GM12878 (cell line): ENCODE data around the gene ADAMTS16. TPM values are rescaled to one million over a fixed set of nuclear protein-coding genes. Genes with fewer than 3 reads are reported as not detected.

ENCODE experiments used
- ATAC-seq: fragments of 200-7000 bp; cut with Tn5 transposase; 3 replicates; pipeline ENCODE4 v1.9.1; 2020; ENCODE audit warnings: mild to moderate bottlenecking, moderate library complexity
- BruUV-seq: library from RNA; stranded (reverse); fragments of 400-500 nt; replicated peaks from 2 replicates; lab custom pipeline; 2021; lab: Mats Ljungman, UMichigan
- CTCF ChIA-PET: fragments of 300-600 bp; sonication (Branson Sonifier 250); formaldehyde crosslinking; extraction: SDS; loops from one replicate; lab custom pipeline; 2021; ENCODE audit warnings: inconsistent platforms; lab: Yijun Ruan, JAX
- POLR2A ChIA-PET: fragments of 350-600 bp; formaldehyde crosslinking; extraction: SDS; loops from one replicate; lab custom pipeline; 2021; ENCODE audit warnings: inconsistent platforms; lab: Charles Lee
- RAD21 ChIA-PET: fragments of 300-600 bp; sonication (Branson Sonifier 250); formaldehyde crosslinking; loops from one replicate; lab custom pipeline; 2023; ENCODE audit warnings: antibody characterized with exemption; ENCODE audit not compliant: unreplicated experiment; lab: Charles Lee
- SMC1A ChIA-PET: fragments of 300-600 bp; sonication (Branson Sonifier 250); formaldehyde crosslinking; loops from one replicate; lab custom pipeline; 2023; ENCODE audit not compliant: unreplicated experiment, uncharacterized antibody; lab: Charles Lee
- DNase-seq: peaks from one replicate; pipeline ENCODE4 v3.0.0-alpha.2; 2011; ENCODE audit warnings: low read depth, low spot score
- FAIRE-seq: peaks from 3 replicates; lab custom pipeline; 2011; peaks lifted over from hg19 to GRCh38; lab: Jason Lieb, UNC
- H2AFZ ChIP-seq: 2 replicates; pipeline ENCODE4 v1.6.0; 2011; ENCODE audit warnings: low read depth, low read length, control low read depth; ENCODE audit not compliant: control insufficient read depth
- H3K27ac ChIP-seq: 2 replicates; pipeline ENCODE4 v1.5.1; 2011; ENCODE audit warnings: control low read depth; ENCODE audit not compliant: control insufficient read depth, insufficient read depth
- H3K27me3 ChIP-seq, 2 experiments: replicated peaks in 1 of 2; 2 replicates each; pipeline versions ENCODE4 v1.6.0 to v1.6.1; 2011; ENCODE audit warnings: low read length in 1 of 2; ENCODE audit not compliant: control insufficient read depth in 2 of 2, insufficient read depth in 2 of 2
- H3K36me3 ChIP-seq, 2 experiments: 2 replicates each; pipeline ENCODE4 v1.5.1; 2011; ENCODE audit warnings: low read length in 1 of 2; ENCODE audit not compliant: control insufficient read depth in 2 of 2, insufficient read depth in 2 of 2
- H3K4me1 ChIP-seq: 2 replicates; pipeline ENCODE4 v1.6.1; 2011; ENCODE audit warnings: mild to moderate bottlenecking, low read length, moderate library complexity, mixed read lengths; ENCODE audit not compliant: control insufficient read depth, insufficient read depth
- H3K4me2 ChIP-seq: 2 replicates; pipeline ENCODE4 v1.6.0; 2011; ENCODE audit warnings: control low read depth; ENCODE audit not compliant: control insufficient read depth, insufficient read depth
- H3K4me3 ChIP-seq: fragments of 200-600 bp; sonication (generic); 2 replicates; pipeline ENCODE4 v1.5.1; 2016
- H3K79me2 ChIP-seq: 2 replicates; pipeline ENCODE4 v1.6.0; 2011; ENCODE audit warnings: low read length; ENCODE audit not compliant: control insufficient read depth, insufficient read depth
- H3K9ac ChIP-seq: 2 replicates; pipeline ENCODE4 v1.8.0; 2011; ENCODE audit warnings: low read length, control low read depth, mixed read lengths; ENCODE audit not compliant: control insufficient read depth, insufficient read depth
- H3K9me3 ChIP-seq: replicated peaks from 3 replicates; pipeline ENCODE4 v1.5.1; 2011; ENCODE audit warnings: mild to moderate bottlenecking, low read length; ENCODE audit not compliant: control insufficient read depth, insufficient read depth
- H4K20me1 ChIP-seq: 2 replicates; pipeline ENCODE4 v1.6.0; 2011; ENCODE audit not compliant: control insufficient read depth, insufficient read depth
- EED ChIP-seq: sonication (generic); IDR thresholded peaks from 2 replicates; pipeline ENCODE4 v1.6.1; 2016; ENCODE audit warnings: antibody characterized with exemption, low read depth
- ELK1 ChIP-seq: IDR thresholded peaks from 2 replicates; pipeline ENCODE4 v1.6.1; 2012; ENCODE audit warnings: low read depth, low read length, improper control_type of control experiment
- EP300 ChIP-seq, 2 experiments: fragments of 150-350 bp in 1 of 2; IDR thresholded peaks; 2 replicates each; pipeline ENCODE4 v1.6.1; 2011 to 2012; ENCODE audit warnings: low read depth in 2 of 2, low read length in 2 of 2, borderline replicate concordance in 1 of 2, improper control_type of control experiment in 1 of 2, inconsistent platforms in 1 of 2; ENCODE audit not compliant: control insufficient read depth in 1 of 2
- FOS ChIP-seq: IDR thresholded peaks from 3 replicates; pipeline ENCODE4 v1.6.1; 2011; ENCODE audit warnings: borderline replicate concordance; ENCODE audit not compliant: insufficient read length; ENCODE audit errors: extremely low read depth
- GABPA ChIP-seq: IDR thresholded peaks from 2 replicates; pipeline ENCODE4 v1.6.1; 2014; ENCODE audit warnings: antibody characterized with exemption, low read depth, mild to moderate bottlenecking, inconsistent platforms
- HCFC1 ChIP-seq: fragments of 150-350 bp; IDR thresholded peaks from 2 replicates; pipeline ENCODE4 v1.6.1; 2014; ENCODE audit warnings: low read length
- HSF1 ChIP-seq: fragments of 150-350 bp; IDR thresholded peaks from 2 replicates; pipeline ENCODE4 v1.6.1; 2014; ENCODE audit warnings: mild to moderate bottlenecking, low read depth, low read length
- KDM1A ChIP-seq: fragments of 200-600 bp; sonication (generic); IDR thresholded peaks from 2 replicates; pipeline ENCODE4 v1.6.1; 2016; ENCODE audit warnings: borderline replicate concordance
- MAX ChIP-seq: IDR thresholded peaks from 2 replicates; pipeline ENCODE4 v1.6.1; 2012; ENCODE audit warnings: low read depth, low read length, improper control_type of control experiment
- NFYA ChIP-seq: IDR thresholded peaks from 2 replicates; pipeline ENCODE4 v1.6.1; 2011; ENCODE audit warnings: low read depth, mild to moderate bottlenecking, low read length, improper control_type of control experiment, borderline replicate concordance
- POU2F2 ChIP-seq: IDR thresholded peaks from 3 replicates; pipeline ENCODE4 v1.6.1; 2011; ENCODE audit warnings: low read depth, mild to moderate bottlenecking, low read length, borderline replicate concordance
- RUNX3 ChIP-seq: IDR thresholded peaks from 2 replicates; pipeline ENCODE4 v1.6.1; 2012; ENCODE audit warnings: low read length, inconsistent platforms
- SMAD5 ChIP-seq: IDR thresholded peaks from 2 replicates; pipeline ENCODE4 v1.6.1; 2016; ENCODE audit warnings: antibody characterized with exemption, low read depth
- STAT3 ChIP-seq: IDR thresholded peaks from 2 replicates; pipeline ENCODE4 v1.6.1; 2011; ENCODE audit warnings: low read depth, low read length, improper control_type of control experiment
- TARDBP ChIP-seq: IDR thresholded peaks from 2 replicates; pipeline ENCODE4 v1.6.1; 2016; ENCODE audit warnings: borderline replicate concordance
- WRNIP1 ChIP-seq: IDR thresholded peaks from 2 replicates; pipeline ENCODE4 v1.6.1; 2011; ENCODE audit warnings: low read depth, low read length, improper control_type of control experiment, borderline replicate concordance
- YY1 ChIP-seq: IDR thresholded peaks from 2 replicates; pipeline ENCODE4 v1.6.1; 2011; ENCODE audit warnings: low read depth, mild to moderate bottlenecking, low read length
- ZBED1 ChIP-seq: IDR thresholded peaks from 2 replicates; pipeline ENCODE4 v1.6.1; 2016; ENCODE audit warnings: borderline replicate concordance
- ZSCAN29 ChIP-seq: fragments of 450-650 bp; IDR thresholded peaks from 2 replicates; pipeline ENCODE4 v1.6.1; 2017; ENCODE audit warnings: mild to moderate bottlenecking, moderate library complexity
- WGBS: methylation state at CpG from one replicate; pipeline ENCODE4 v1.1.6; 2016; ENCODE audit warnings: low lambda C conversion rate; ENCODE audit not compliant: insufficient replicate concordance, insufficient coverage; ENCODE audit errors: missing lambda C conversion rate; 5-methylcytosine and 5-hydroxymethylcytosine counted together
- in situ Hi-C: fragments of 300-500 bp; cut with MboI; formaldehyde crosslinking; loops from 9 replicates; pipeline ENCODE4 v1.14.3; 2018; ENCODE audit warnings: mixed read lengths
- intact Hi-C: fragments of 100-400 bp; cut with micrococcal nuclease; formaldehyde crosslinking; loops from one replicate; pipeline ENCODE4 v1.14.2; 2022; ENCODE audit not compliant: unreplicated experiment
- polyA plus RNA-seq, 11 experiments: library from polyadenylated mRNA; depleted of rRNA in 4 of 11; unstranded in 6 of 11; stranded (reverse) in 5 of 11; fragments of >200 nt; fragmentation: Nextera tagmentation in 4 of 11; fragmentation: Illumina TruSeq in 1 of 11; extraction: Ambion mirVana in 4 of 11; extraction: Trizol in 1 of 11; gene quantifications; 1 replicate in 1 of 11; 2 replicates in 10 of 11; pipeline versions ENCODE4 v1.2.1 to v1.2.3, GENCODE V29; 2011 to 2016; ENCODE audit warnings: inconsistent platforms in 2 of 11, missing spikeins in 2 of 11, low read depth in 1 of 11
- total RNA-seq, 4 experiments: library from RNA; depleted of rRNA in 3 of 4; stranded (reverse); fragments of >200 nt in 3 of 4; fragmentation: Illumina TruSeq in 1 of 4; extraction: Trizol in 1 of 4; gene quantifications; 2 replicates each; pipeline versions ENCODE4 v1.2.1 to v1.2.3, GENCODE V29; 2013 to 2021

The ADAMTS16 gene
- total and polyA plus RNA-seq, 10 of the 15 experiments (the other 5 are each of a cell fraction or from before 2014, with no cell fraction given): 0.04 TPM; not detected in 9

- no TSS peak for BruUV-seq
- no peak overlapping the region for H3K4me3 ChIP-seq
- POLR2A ChIA-PET: no interaction called here
These were observed 158.9 kb downstream of the ADAMTS16 start for GRCh38 chr5:5298841-5299541.

More at GRCh38 chr5:5298841-5299541, 158.9 kb downstream of the ADAMTS16 start:
- Histone ChIP-seq H3K4me1 (no peaks in the 10 kb centered on the region), H3K9me3 (no peaks in the 10 kb centered on the region), H3K4me2 (no peak overlapping the region), H3K36me3 (no peaks in the 10 kb centered on the region), H3K27me3 (no peaks in the 10 kb centered on the region), H4K20me1 (no peaks in the 10 kb centered on the region), H2AFZ (no peak overlapping the region), H3K9ac (no peak overlapping the region), H3K79me2 (no peaks in the 10 kb centered on the region), H3K27ac (no peak overlapping the region)
- ATAC-seq (no peak), DNase-seq (no peak), FAIRE-seq (no peak)
- 43% methylated on average over 13 of the region's 13 CpGs for WGBS
- intact Hi-C loops (no loop called here), in situ Hi-C loops (no loop called here)
- ChIA-PET SMC1A (no interaction called here), RAD21 (no interaction called here), CTCF (no interaction called here)
- no peak for TF ChIP-seq EED
- no peak for TF ChIP-seq RUNX3
- no peak for TF ChIP-seq YY1
- TF ChIP-seq FOS: no peak
- TF ChIP-seq TARDBP: no peak
- no peak for TF ChIP-seq EP300 (IDR thresholded peaks at IDR 0.05; ENCODE audit: borderline replicate concordance in 1 of 2, control insufficient read depth in 1 of 2, low read depth in 2 of 2, low read length in 2 of 2)
- no peak for TF ChIP-seq ELK1
- no peak for TF ChIP-seq STAT3
- no peak for TF ChIP-seq POU2F2
- no peak for TF ChIP-seq WRNIP1
- TF ChIP-seq HCFC1: no peak
- no peak for TF ChIP-seq GABPA
- TF ChIP-seq SMAD5: no peak
- no peak for TF ChIP-seq HSF1
- TF ChIP-seq MAX: no peak
- no peak for TF ChIP-seq NFYA
- TF ChIP-seq KDM1A: no peak
- TF ChIP-seq ZBED1: no peak
- no peak for TF ChIP-seq ZSCAN29
